Lung (tissue), 12 donors: ENCODE measurements around the gene DCDC2. TPM values are rescaled to one million over a fixed set of nuclear protein-coding genes. Genes with fewer than 3 reads are reported as not detected.
A peak's percentile ranks its signal among the peaks of the same experiment; 100 is the strongest.

Experiments used
- ATAC-seq: fragments of 200-7000 bp; cut with Tn5 transposase; one replicate; pipeline ENCODE4 v1.9.1; 2020; ENCODE audit warnings: moderate number of reproducible peaks; ENCODE audit not compliant: insufficient read depth, low FRiP score
- DNase-seq, 3 donors: peaks; one replicate each; pipeline ENCODE4 v3.0.0-alpha.2; 2013 to 2017
- H3K27ac ChIP-seq, 2 donors: one replicate each; pipeline ENCODE4 v1.5.1; 2013; ENCODE audit warnings: mild to moderate bottlenecking in 2 of 2, moderate library complexity in 2 of 2, control low read depth in 1 of 2, inconsistent platforms in 1 of 2, low read depth in 1 of 2, low read length in 1 of 2
- H3K27me3 ChIP-seq, 3 donors: one replicate each; pipeline ENCODE4 v1.5.1; 2013; ENCODE audit warnings: low read length in 2 of 3; ENCODE audit not compliant: control insufficient read depth in 3 of 3, insufficient read depth in 3 of 3
- H3K36me3 ChIP-seq, 4 donors: one replicate each; pipeline ENCODE4 v1.5.1; 2013; ENCODE audit warnings: low read length in 4 of 4, mild to moderate bottlenecking in 1 of 4, moderate library complexity in 1 of 4; ENCODE audit not compliant: control insufficient read depth in 4 of 4, insufficient read depth in 4 of 4
- H3K4me1 ChIP-seq, 5 donors: one replicate each; pipeline ENCODE4 v1.5.1; 2013; ENCODE audit warnings: low read length in 5 of 5, mild to moderate bottlenecking in 2 of 5, moderate library complexity in 1 of 5; ENCODE audit not compliant: control insufficient read depth in 5 of 5, insufficient read depth in 5 of 5
- H3K4me3 ChIP-seq: one replicate; pipeline ENCODE4 v1.5.1; 2013; ENCODE audit warnings: mild to moderate bottlenecking, control low read depth, moderate library complexity
- H3K9ac ChIP-seq, 2 donors: one replicate each; pipeline ENCODE4 v1.5.1; 2013; ENCODE audit warnings: low read length in 2 of 2, control low read depth in 1 of 2; ENCODE audit not compliant: insufficient read depth in 1 of 2
- H3K9me3 ChIP-seq, 4 donors: one replicate each; pipeline ENCODE4 v1.5.1; 2013; ENCODE audit warnings: low read length in 3 of 4, mild to moderate bottlenecking in 1 of 4, moderate library complexity in 1 of 4; ENCODE audit not compliant: control insufficient read depth in 4 of 4, insufficient read depth in 3 of 4
- WGBS, 2 donors: extraction: QIAGEN DNeasy Blood & Tissue Kit; methylation state at CpG; one replicate each; pipeline ENCODE4 v1.1.7; 2013; 5-methylcytosine and 5-hydroxymethylcytosine counted together
- polyA plus RNA-seq, 2 donors: library from polyadenylated mRNA; stranded (reverse); fragments of 200-250 nt; gene quantifications; one replicate each; pipeline ENCODE4 v1.2.1, GENCODE V29; 2013
- total RNA-seq, 2 donors: library from RNA; depleted of rRNA in 1 of 2; stranded (reverse); fragments of >200 nt in 1 of 2; gene quantifications; one replicate each; pipeline ENCODE4 v1.2.1, GENCODE V29; 2014 to 2021
- TF ChIP-seq, protein P1 (sequence below): IDR thresholded peaks from 2 replicates; pipeline ENCODE4 v1.5.1; 2012; ENCODE audit warnings: mild to moderate bottlenecking; ENCODE audit errors: control extremely low read depth, extremely low read depth
- donor health status: control.
- donor health status: control.
- donor health status: Bipolar disorder and iron deficiency.
- donor health status: healthy.
- donor health status: DM: yes; HTN: yes; CAD: no.

DCDC2 gene
- total and polyA plus RNA-seq, 4 donors: 2.3 to 14.2 (median 6.2) TPM

DNA sequence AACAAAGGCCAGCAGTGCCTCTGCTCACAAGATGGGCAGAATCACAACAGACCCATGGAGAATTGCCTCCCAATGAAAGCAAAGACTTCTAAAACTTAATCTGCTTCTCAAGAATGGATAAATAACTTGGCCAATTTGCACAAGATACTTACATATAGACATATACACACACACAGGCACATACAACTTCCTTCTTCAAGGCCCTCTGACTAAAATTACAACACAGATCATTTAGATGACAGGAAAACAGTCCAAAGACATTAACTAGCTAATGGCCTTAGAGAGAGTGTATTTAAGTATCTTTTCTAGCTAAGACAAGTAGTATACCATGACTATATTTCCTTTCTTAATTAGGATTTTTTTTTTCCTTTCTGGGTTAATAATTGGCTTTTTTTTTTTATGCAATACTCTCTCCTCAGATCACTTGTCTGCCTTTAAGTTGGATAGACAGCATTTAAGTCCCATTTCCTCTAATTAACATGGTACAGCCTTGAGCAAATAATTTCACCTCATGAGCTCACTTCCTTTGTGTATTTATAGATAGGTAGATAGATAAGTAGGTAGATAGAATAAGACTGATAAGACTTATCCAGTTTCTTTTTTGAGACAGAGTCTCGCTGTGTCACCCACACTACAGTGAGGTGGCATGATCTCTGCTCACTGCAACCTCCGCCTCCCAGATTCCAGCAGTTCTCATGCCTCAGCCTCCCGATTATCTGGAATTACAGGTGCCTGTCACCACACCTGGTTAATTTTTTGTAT is 161.8 kb downstream of the DCDC2 start:
- DNase-seq (peak in 1 of 3 donors; percentile 25), ATAC-seq (no peak)
- TF ChIP-seq, protein P1, sequence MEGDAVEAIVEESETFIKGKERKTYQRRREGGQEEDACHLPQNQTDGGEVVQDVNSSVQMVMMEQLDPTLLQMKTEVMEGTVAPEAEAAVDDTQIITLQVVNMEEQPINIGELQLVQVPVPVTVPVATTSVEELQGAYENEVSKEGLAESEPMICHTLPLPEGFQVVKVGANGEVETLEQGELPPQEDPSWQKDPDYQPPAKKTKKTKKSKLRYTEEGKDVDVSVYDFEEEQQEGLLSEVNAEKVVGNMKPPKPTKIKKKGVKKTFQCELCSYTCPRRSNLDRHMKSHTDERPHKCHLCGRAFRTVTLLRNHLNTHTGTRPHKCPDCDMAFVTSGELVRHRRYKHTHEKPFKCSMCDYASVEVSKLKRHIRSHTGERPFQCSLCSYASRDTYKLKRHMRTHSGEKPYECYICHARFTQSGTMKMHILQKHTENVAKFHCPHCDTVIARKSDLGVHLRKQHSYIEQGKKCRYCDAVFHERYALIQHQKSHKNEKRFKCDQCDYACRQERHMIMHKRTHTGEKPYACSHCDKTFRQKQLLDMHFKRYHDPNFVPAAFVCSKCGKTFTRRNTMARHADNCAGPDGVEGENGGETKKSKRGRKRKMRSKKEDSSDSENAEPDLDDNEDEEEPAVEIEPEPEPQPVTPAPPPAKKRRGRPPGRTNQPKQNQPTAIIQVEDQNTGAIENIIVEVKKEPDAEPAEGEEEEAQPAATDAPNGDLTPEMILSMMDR: no peak
- Histone ChIP-seq H3K27ac (no peak overlapping the region), H3K4me3 (no peak overlapping the region), H3K4me1 (no peaks in the 10 kb centered on the region), H3K36me3 (no peaks in the 10 kb centered on the region), H3K9me3 (no peaks in the 10 kb centered on the region), H3K27me3 (no peaks in the 10 kb centered on the region), H3K9ac (no peak overlapping the region)
- 86 to 87% methylated on average over 3 of the region's 3 CpGs for WGBS, 2 donors

DNA sequence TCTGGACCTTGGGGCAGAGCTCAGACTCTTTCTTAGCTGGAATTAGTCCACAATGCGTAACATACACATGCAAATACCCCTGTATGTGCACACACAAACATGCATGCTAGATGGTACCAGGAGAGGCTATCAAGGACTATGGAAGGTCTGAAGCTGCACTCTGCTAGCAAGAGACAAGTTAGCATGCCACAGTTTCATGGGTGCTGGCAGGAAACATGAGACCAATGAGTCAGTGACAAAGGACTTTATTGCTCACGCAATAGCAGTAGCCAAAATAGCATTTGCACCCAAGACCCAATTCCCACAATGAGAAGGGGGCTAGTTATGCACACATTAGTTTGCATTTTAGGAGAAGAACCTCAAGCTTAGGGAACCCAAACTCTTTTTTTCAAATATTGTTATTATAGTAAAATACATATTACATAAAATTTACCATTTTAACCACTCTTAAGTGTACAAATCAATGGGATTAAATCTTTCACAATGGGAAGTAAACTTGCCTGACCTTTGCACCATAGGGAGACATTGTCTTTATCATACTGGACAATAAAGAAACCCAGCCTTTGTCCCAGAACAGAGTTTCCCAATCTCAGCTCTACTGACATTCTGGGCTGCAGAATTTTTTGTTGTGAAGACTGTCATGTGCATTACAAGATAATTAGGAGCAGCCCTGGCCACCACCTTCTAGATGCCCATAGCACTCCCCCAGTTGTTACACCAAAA is 162.7 kb downstream of the DCDC2 start:
- H3K27me3 ChIP-seq: no peaks in the 10 kb centered on the region
- H3K4me3 ChIP-seq: no peak overlapping the region
- H3K9me3 ChIP-seq: no peaks in the 10 kb centered on the region
- ATAC-seq (no peak), DNase-seq (no peak)
- H3K9ac ChIP-seq: no peak overlapping the region
- H3K36me3 ChIP-seq: no peaks in the 10 kb centered on the region
- WGBS, 2 donors: 91 to 95% methylated on average over 2 of the region's 2 CpGs
- no peaks in the 10 kb centered on the region for H3K4me1 ChIP-seq
- TF ChIP-seq, protein P1: no peak
- no peak overlapping the region for H3K27ac ChIP-seq

DNA sequence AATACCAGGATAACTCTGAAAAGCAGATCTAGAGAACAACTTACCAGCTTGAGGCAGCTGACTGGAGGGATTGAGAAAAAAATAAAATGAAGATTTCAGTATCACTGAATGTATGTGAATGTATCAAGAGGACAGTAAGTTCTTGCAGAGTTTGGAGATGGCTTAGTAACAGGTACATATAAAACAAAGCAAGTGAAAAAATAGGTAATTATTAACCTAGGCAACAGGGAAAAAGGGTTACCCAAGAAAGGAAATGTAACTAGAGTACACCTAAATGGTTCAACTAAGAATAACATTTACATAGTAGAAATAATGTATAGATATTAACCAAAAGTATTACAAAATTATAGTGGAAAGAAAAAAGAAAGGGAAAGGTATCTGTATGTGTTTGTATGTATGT is 164.5 kb downstream of the DCDC2 start:
- TF ChIP-seq, protein P1: no peak
- no peaks in the 10 kb centered on the region for H3K9me3 ChIP-seq
- H3K27me3 ChIP-seq: peaks cover 0 to 6% (median 0%) of the 10 kb centered on the region in 3 donors
- H3K4me3 ChIP-seq: no peak overlapping the region
- no peak overlapping the region for H3K27ac ChIP-seq
- H3K36me3 ChIP-seq: no peaks in the 10 kb centered on the region
- DNase-seq (no peak), ATAC-seq (no peak)
- H3K9ac ChIP-seq: no peak overlapping the region
- H3K4me1 ChIP-seq: no peaks in the 10 kb centered on the region
